ENCODE data around the gene SFXN5.

The SFXN5 gene

DNA sequence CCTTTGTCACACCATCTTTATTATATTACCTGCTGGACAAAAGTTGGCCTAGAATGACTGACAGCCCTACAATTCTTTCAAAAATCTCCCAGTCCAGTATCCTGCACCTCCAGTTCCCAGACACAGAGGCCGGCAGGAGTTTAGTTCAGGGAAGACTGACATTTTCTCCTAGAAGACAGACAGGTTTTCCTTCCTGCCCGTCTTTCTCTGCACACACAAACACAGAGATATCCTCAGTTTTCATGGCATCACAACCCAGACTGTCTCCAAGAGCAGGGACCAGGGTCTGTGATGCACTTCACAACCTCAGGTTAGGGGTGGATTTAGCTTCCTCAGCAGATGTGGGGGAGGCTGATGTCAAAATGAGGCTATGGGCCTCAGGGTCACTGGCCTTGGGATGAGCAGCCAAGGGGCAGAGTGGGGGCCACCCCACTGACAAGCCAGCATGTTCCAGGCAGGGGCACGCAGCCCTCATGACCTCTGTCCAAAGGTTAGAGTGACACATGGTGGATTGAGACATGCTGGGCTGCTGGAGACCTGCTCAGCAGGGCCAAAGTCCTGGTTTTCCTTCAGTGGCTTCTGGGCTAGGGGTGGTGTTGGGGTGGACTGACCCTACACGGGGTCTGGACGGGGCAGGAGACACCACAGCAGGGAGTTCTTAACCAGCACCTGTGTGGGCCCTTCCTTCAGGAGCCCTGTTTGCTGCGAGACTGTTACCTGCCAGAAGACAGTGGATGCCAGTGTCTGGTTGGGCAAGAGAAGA, 70.5 kb downstream of the SFXN5 start:
- no peak overlapping the region for H3K4me3 ChIP-seq (replicated peaks; ENCODE audit: low read depth, low read length)
- TF ChIP-seq, protein P1, sequence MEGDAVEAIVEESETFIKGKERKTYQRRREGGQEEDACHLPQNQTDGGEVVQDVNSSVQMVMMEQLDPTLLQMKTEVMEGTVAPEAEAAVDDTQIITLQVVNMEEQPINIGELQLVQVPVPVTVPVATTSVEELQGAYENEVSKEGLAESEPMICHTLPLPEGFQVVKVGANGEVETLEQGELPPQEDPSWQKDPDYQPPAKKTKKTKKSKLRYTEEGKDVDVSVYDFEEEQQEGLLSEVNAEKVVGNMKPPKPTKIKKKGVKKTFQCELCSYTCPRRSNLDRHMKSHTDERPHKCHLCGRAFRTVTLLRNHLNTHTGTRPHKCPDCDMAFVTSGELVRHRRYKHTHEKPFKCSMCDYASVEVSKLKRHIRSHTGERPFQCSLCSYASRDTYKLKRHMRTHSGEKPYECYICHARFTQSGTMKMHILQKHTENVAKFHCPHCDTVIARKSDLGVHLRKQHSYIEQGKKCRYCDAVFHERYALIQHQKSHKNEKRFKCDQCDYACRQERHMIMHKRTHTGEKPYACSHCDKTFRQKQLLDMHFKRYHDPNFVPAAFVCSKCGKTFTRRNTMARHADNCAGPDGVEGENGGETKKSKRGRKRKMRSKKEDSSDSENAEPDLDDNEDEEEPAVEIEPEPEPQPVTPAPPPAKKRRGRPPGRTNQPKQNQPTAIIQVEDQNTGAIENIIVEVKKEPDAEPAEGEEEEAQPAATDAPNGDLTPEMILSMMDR (IDR thresholded peaks at IDR 0.05; ENCODE audit: low read length, missing control alignments): no peak
- DNase-seq (ENCODE audit: low read depth): no peak

DNA sequence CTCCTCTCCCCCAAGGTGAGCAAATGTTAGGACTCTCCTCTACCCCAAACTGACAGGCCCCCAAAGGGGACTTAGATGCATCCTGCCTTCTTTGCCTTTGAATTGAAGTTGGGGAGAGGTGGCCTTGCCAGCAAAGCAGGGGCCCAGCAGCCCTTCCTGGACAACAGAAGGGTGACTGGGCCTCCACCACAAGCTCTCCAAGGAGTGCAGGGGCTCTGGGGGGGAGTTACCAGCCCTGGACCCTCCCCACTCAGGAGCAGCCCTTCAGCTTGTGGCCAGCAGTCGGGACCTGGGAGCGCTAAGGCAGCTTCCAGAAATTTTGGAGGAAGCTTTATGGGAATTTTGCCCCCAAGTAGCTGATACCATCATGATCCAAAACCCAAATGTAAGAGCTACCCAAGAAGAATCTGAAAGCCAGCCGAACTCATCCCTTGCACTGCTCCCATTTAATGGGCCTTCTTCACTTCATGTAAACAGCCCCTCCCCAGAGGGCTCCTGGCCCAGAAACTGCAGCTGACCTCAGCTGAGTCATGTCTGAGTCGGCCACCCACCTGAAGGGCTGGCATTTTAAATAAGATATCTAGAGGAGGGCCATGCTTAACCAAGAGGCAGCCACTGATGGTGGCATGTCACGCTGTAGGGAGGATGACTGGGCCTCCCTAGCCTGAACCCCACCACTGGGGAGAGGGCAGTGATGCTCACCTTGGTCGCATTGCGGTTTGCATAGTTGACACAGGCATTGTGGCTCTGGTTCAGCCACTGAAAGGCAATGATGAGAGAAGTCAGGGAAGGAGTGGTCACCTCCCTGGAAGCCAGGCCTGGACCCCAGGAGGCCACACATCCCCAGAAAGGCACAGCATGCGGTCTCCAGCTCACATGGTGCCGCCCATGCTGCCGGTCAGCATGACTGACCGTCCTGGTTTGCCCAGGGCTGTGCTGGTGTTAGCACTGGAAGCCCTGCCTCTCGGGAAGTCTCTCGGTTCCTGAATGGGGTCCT, 71.5 kb downstream of the SFXN5 start:
- DNase-seq (ENCODE audit: low read depth): peak; percentile 17
- H3K4me3 ChIP-seq (replicated peaks; ENCODE audit: low read depth, low read length): no peak overlapping the region
- TF ChIP-seq, protein P1 (IDR thresholded peaks at IDR 0.05; ENCODE audit: low read length, missing control alignments): no peak

DNA sequence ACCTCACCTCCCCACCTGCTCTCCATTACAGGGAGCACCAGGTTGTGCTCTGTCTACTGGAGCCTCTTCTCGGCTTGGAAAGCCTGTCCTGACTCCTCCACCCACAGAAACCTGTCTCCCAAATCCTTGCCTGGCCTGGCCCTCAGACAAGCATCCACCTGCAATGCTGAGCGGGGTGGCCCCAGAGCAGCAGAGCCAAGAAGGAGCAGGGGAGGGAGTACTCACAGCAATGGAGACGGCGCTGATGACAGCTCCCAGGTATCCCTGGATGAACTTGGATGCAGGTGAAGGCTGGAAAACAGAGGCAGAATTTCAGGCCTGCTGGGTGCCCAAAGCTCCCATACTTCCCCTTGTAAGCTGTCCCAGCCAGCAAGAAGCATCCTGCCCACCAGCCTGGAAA, 72.8 kb downstream of the SFXN5 start:
- no peak overlapping the region for H3K4me3 ChIP-seq (replicated peaks; ENCODE audit: low read depth, low read length)
- TF ChIP-seq, protein P1 (IDR thresholded peaks at IDR 0.05; ENCODE audit: low read length, missing control alignments): no peak
- no peak for DNase-seq (ENCODE audit: low read depth)

DNA sequence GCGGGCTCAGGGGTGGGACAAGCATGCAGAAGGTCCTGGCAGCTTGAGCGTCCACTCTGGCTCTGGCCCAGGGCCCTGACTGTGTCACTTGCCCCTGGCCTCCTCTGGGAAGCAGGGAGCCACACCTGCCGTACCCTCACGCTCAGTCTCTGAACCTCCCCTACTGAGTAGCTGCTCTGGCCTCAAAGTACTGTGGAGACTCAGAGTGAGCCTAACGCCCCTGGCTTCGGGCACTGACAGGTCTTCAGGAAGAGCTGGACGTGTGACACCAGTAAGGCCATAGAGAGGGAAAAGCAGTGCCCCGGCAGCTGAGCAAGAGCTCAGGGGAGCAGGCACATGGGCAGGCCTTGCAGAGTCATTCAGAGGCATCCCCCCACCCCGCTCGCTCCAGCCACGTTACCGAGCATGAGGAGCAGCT, 73.3 kb downstream of the SFXN5 start:
- TF ChIP-seq, protein P1 (IDR thresholded peaks at IDR 0.05; ENCODE audit: low read length, missing control alignments): no peak
- H3K4me3 ChIP-seq (replicated peaks; ENCODE audit: low read depth, low read length): no peak overlapping the region
- DNase-seq (ENCODE audit: low read depth): no peak

DNA sequence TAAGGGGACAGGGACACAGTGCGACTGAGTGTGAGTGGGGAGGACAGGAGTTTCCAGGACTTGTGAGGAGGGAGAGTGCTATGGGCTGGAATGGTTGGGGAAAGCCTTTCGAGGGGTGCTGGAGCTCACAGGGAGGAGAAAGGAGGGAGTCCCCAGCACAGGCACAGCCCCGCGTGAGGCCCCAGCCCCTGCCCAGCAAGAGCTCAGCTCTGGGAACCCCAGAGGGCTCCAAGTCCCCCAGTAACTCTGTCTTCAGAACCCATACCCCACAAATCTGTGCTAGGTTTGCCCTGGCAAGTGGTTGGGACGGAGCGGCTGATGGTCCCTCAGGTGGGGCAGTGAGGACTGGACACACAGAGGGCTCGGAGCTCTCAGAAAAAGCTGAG, 75.4 kb downstream of the SFXN5 start:
- TF ChIP-seq, protein P1 (IDR thresholded peaks at IDR 0.05; ENCODE audit: low read length, missing control alignments): no peak
- H3K4me3 ChIP-seq (replicated peaks; ENCODE audit: low read depth, low read length): no peak overlapping the region
- no peak for DNase-seq (ENCODE audit: low read depth)

DNA sequence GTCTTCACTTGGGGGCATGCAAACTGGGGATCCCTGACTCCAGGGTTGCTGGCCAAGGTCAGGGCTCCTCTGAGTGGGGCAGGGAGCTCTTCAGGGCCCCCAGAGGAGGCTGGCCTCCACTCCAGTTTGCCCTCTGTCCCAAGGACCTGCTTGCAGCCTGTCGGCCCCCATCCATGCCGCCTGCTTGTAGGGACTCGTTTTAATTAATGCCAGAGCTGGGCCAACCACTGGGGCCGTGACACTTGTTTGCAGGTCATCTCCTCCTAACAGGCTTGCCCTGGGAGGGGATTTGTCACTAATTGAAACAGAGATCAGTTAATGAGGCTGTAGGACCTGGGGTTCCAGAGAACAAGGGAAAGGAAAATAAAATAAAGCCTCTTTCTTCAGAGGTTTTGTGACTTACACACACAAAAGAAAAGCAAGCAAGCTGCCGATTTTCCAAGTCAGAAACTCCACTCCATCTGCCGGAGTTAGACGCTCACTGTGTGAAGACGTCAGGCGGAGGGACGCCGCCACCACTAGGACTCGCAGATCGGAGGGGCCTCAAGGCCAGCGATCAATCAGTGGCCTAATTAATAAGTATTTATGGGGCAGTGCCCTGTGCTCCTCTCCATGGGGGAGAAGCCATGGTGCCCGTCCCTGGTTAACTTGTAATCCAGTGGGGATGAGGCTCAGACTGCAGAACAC, 75.9 kb downstream of the SFXN5 start:
- TF ChIP-seq, protein P1 (IDR thresholded peaks at IDR 0.05; ENCODE audit: low read length, missing control alignments): no peak
- DNase-seq (ENCODE audit: low read depth): no peak
- H3K4me3 ChIP-seq (replicated peaks; ENCODE audit: low read depth, low read length): no peak overlapping the region
